Right ventricle myocardium superior (tissue), 1 donor: ENCODE data around the gene DLEC1. TPM values are rescaled to one million over a fixed set of nuclear protein-coding genes. Genes with fewer than 3 reads are reported as not detected.
"Not testable (repeated sequence)": the region's sequence is repeated elsewhere in the genome, so short reads cannot be mapped to it uniquely, and the experiment has no call there.

Source experiments
- ATAC-seq: fragments of 200-7000 bp; cut with Tn5 transposase; one replicate; pipeline ENCODE4 v1.9.1; 2020; ENCODE audit warnings: mild to moderate bottlenecking; ENCODE audit not compliant: poor library complexity
- DNase-seq: peaks from one replicate; pipeline ENCODE4 v3.0.0-alpha.2; 2020
- intact Hi-C: fragments of 100-400 bp; cut with DNase I; formaldehyde crosslinking; loops from one replicate; pipeline ENCODE4 v1.11.2; 2022
- total RNA-seq: library from RNA; stranded (reverse); fragmentation: NEBNext Ultra II Directional; extraction: Animal tissue kit (Norgen Biotek cat#: 25700); gene quantifications from one replicate; pipeline ENCODE4 v1.2.1, GENCODE V29; 2021
- donor health status: DM: no; HTN: yes; CAD: no; lungs with severe emphysema.

The DLEC1 gene
- total RNA-seq, 1 donor from 2014 or later, result 0.16 TPM

DNA sequence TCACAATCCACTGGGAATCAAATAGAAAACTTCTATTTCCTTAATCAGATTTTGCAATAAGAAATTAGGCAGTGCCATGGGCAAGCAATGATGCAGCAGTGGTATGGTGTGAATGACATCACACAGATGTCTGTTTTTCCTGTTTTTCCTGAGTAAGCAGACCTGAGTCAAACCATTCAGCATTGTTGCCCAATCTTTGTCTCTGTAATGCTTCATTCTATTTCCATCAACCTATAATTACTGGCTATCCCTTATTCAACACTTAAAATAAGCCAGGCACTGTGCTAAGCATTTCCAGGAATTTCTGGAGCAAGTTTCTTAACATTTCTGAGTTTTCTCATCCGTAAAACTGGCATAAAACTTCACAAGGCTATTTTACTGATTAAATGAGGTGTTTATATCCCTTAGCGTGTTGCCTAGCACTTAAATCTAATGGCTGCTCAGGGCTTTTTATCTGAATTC, 115.1 kb downstream of the DLEC1 start:
- intact Hi-C loops, result no loop called here
- DNase-seq, result no peak
- peak; percentile 56 for ATAC-seq

DNA sequence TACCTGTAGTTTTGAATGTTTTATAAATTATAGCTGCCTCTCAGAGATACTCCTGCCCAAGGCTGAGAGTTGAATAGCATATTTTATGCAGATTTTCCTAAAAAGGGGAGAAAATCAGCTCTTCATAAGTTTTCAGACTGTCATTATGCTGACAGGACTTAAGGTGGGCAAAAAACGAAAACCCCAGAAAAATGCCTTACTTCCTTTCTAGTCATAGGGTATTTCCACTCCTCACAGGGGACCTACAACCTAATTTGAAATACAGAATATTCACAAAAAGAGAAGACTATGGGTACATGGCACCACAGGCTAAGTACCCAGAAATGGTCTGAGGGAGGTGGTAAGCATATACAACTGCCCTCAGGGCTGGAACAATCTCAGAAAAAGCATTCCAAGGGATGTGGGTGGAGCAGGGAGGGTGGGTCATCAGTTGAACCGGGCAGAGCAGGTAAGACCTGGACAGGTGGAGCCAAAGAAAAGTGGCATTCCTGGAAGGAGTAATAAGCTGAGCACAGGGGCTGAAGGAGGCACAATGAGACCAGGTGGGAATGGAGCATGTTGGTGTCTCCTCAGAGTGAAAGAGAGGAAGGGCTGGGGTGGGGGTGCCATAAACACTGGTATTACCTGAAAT, 115.7 kb downstream of the DLEC1 start:
- DNase-seq (no peak), ATAC-seq (no peak)

DNA sequence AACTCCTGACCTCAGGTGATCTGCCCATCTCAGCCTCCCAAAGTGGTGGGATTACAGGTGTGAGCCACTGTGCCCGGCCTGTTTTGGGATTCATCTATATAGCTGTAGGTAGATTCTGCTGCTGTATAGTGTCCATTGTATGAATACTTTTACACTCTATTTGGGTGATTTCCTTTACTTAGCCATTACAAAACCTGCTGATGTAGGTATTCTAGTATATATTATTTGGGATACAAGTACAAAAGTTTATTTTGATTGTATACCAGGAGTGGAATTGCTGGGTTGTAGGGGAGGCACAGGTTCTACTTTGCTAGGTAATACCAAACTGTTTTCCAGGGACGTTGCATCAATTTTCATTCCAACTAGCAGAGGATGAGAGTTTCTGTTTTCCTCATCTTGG, 116.8 kb downstream of the DLEC1 start:
- no peak for ATAC-seq
- no peak for DNase-seq
- intact Hi-C loops, result no loop called here

More for the DNA sequence above, 115.7 kb downstream of the DLEC1 start:
- intact Hi-C loops, result no loop called here

GRCh38 chr3:38157117-38157516, 118.1 kb downstream of the DLEC1 start:
- intact Hi-C loops, result no loop called here
- no peak for ATAC-seq
- no peak for DNase-seq

DNA sequence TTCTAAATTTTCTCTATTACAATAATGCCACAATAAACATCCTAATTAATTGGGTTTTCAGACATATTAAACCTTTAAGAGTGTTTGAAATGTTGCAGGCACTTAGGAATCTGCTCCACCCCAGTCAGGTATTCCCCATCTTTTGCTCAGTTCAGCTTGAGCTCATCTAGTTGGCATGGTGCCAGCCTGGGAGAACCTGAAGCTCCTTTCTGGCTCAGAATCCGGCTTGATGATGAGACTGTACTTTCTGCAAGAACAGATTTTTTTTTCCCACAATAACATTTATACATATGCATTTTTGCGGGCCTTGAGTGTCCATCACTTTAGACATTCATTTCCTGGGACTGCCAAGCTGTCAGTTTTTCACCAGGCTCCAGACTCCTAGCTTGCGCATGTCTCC, 118.6 kb downstream of the DLEC1 start:
- intact Hi-C loops, result no loop called here
- DNase-seq (no peak), ATAC-seq (no peak)

DNA sequence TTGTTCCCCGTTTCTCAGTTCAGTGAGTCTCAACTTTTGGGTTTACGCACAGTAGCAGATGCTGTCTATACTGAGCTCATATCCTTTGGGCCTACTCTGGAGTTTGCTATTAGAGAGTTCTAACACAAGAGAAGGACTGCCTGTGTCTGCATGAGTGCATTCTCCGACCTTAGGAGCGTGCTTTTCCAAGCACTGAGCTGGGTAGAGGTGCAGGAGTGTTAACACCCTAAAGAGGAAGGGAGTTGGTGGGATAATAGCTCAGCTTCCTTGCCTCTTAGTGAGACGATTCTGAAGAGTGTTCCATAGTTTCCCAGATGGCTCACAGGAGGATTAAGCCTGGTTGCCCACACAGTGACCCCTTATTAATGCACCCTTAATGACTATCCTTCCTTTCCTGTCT, 119.5 kb downstream of the DLEC1 start:
- intact Hi-C loops, result no loop called here
- no peak for DNase-seq
- ATAC-seq, result no peak

- intact Hi-C loops, DNase-seq, ATAC-seq: not testable (repeated sequence)
These were observed 121.7 kb downstream of the DLEC1 start for GRCh38 chr3:38160704-38161103.

GRCh38 chr3:38163117-38163840, 124.3 kb downstream of the DLEC1 start:
- ATAC-seq (no peak), DNase-seq (no peak)
- intact Hi-C loops, result no loop called here

DNA sequence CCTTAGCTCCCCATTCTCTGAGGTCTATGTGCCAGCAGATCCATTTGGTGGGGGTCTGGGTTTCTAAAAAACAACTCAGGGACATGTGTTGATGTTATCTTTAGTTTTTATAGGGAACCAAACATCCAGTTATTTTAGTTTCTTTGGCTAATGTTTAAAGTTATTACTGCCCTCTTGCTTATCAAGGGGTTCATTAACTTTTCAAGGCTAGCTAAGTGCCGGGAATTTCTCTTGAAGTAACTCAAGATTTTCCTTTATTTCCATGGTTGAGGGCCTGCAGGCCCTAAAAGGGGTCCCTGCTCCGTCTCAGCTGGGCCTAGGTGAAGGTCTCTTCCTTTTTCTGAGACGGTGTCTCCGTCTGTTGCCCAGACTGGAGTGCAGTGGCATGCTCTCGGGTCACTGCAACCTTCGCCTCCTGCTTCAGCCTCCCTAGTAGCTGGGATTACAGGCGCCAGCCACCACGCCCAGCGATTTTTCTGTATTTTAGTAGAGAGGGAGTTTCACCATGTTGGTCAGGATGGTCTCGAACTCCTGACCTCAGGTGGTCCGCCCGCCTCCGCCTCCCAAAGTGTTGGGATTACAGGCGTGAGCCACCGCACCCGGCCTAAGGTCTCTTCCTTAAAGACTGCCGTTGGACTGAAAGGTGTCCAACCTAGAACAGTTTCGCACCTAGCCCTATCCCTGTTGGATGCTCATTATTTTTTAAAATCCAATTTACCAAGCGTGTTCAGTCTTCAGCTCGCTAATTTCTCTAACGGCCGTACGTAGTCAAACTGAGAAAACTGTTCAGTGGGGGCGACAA, 125.0 kb downstream of the DLEC1 start:
- ATAC-seq (no peak), DNase-seq (no peak)
- intact Hi-C loops, result loop anchor here (2.0 kb wide), 1 partner anchor 27 kb away; the partner anchor contains the start of gene ACAA1

DNA sequence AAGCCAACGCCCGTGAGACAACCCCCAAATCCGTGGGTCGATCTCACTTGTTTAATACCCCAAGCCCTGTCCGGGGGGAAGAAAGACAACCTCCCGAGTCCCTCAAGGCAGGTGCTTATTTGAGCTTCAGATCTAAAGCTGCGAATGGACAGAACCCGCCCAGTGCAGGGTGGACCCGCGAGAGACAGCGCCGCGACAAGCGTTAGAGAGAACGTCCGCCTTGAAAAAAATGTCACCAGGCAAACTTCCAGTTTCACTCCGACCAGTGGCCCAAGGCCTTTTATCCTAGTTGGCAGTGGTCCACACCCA, 125.6 kb downstream of the DLEC1 start:
- ATAC-seq, result no peak
- intact Hi-C loops, result loop anchor here (2.0 kb wide), 1 partner anchor 28 kb away; the partner anchor contains the start of gene ACAA1
- no peak for DNase-seq

DNA sequence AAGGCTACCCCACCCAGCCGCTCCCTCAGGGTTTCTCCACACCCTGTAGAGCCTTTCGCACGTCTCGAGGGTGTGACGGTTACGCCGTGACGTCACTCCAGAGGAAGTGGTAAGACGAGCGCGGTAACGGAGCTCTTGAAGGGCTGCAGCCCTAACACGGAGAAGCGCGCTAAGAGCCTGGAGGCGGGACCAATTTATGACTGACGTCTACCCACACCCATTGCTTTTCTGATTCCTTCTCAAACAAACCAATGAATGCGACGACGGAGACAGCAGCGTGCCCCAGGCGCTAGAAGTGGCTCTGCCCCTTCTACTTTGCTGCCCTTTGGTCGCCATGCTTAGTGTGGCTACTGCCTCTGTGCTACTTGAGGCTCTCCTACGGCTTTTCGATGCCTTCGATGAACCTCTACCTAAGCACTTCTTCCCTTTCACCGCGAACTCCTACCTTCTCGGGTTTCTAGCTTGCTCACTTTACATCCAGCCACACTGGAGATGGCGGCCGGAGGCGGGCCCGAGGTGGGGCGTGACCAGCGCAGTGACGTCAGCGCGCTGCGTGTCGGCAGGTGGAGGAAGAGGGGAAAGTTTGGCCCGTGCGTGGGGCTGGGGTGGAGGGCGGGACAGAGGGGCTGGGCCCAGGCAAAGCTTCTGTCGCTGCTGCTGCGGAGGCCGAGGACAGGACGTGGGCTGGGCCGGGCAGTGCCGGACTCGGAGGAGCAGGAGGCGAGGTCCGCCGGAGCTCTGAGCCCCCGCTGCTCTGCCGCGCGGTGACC, 126.1 kb downstream of the DLEC1 start, which contains the start of gene OXSR1:
TSS of gene OXSR1 (plus strand) at position 586 of the 770 bp plus-strand sequence. CDS start 340 bp downstream, outside the sequence.
- ATAC-seq (peak; percentile 95), DNase-seq (peak; percentile 100)
- intact Hi-C loops, result loop anchor here (2.0 kb wide), 1 partner anchor 28 kb away; the partner anchor contains the start of gene ACAA1

- intact Hi-C loops, result loop anchor here (2.0 kb wide), 1 partner anchor 29 kb away; the partner anchor contains the start of gene ACAA1
- peak; percentile 78 for DNase-seq
- peak; percentile 50 for ATAC-seq
These were observed 126.8 kb downstream of the DLEC1 start for GRCh38 chr3:38165722-38166387.

- no peak for DNase-seq
- no peak for ATAC-seq
- intact Hi-C loops, result no loop called here
These were observed 128.6 kb downstream of the DLEC1 start for GRCh38 chr3:38167591-38167990.

- intact Hi-C loops, result no loop called here
- DNase-seq (no peak), ATAC-seq (no peak)
These were observed 129.4 kb downstream of the DLEC1 start for GRCh38 chr3:38168151-38169026.

GRCh38 chr3:38169027-38169317, 130.0 kb downstream of the DLEC1 start:
- intact Hi-C loops, result no loop called here

DNA sequence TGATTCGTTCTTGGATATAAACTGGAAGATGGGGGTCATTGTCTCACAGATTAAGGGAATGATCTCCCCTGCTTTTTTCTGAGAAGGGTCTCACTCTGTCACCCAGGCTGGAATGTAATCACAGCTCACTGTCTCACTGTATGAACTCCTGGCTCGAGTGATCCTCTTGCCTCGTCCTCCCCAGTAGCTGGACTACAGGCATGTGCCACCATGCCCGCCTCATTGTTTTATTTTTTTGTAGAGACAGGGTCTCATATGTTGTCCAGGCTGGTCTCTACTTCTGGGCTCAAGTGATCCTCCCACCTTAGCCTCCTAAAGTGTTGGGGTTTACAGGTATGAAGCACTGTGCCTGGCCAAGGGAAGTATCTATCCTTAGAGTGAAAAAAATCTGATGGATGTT, 131.7 kb downstream of the DLEC1 start:
- ATAC-seq (no peak), DNase-seq (no peak)
- intact Hi-C loops, result no loop called here

More at GRCh38 chr3:38169027-38169317, 130.0 kb downstream of the DLEC1 start:
- ATAC-seq (no peak), DNase-seq (no peak)

DNA sequence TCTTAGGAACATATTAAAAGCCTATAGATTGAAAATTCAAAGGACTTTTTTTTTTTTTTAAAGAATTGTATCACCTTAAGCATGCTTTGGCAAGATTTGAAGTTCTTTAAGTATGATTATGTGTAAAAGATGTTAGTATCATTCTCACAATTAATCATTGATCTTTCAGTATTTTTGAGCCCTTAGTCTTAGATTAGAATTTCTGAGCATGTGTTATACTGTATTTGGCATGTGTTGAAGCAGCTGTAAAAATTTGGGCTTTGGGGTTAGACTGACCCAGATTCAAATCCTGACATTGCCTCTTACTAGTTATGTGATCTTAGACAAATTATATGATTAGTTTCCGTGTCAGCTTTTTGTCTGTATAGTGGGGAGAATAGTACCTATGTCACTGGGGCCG, 132.6 kb downstream of the DLEC1 start:
- no peak for DNase-seq
- intact Hi-C loops, result no loop called here
- ATAC-seq, result no peak
